ENCODE measurements around the gene IL11. TPM values are rescaled to one million over a fixed set of nuclear protein-coding genes. Genes with fewer than 3 reads are reported as not detected.

The IL11 gene
- total and polyA plus RNA-seq, 3 donors from 2014 or later: 1.2 to 2.1 (median 2.0) TPM

DNA sequence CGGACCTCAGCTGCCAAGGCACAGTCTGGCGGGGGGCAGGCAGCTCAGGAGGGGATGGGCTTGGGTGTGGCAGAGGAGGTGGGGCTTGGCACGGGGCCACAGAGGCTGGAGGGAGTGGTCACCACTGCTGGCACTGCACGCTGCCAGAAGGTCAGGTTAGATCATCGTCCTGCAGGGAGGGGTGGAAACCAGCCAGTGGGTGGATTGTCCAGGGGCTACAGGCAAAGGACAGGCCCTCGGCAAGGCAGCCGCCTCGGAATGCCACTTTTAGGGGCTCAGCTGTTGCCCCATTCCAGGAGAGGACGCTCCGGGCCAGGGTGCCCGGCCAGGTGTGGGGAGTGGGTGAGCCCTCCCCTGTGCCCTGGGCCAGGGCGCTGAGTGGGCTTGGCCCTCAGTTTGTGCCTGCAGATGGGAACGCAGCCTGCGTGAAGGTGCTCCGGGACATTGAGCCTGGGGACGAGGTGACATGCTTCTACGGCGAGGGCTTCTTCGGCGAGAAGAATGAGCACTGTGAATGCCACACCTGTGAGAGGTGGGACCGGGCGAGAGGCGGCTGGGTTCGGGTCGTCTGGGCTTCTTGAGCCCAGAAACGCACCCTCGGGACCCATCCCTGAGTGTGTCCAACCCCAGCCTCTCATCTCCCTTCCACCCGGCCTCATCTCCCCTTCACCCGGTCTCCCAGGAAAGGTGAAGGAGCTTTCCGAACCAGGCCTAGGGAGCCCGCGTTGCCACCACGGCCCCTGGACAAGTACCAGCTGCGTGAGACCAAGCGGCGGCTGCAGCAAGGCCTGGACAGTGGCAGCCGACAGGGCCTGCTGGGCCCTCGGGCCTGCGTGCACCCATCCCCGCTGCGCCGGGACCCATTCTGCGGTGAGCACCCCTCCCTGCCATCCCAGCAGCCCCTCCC is 24.2 kb downstream of the IL11 start:
- no peaks in the 10 kb centered on the region for H3K27me3 ChIP-seq
- TF ChIP-seq CTCF (IDR thresholded peaks at IDR 0.05) (no peak), POLR2A (IDR thresholded peaks at IDR 0.05) (no peak)
- no peaks in the 10 kb centered on the region for H3K9me3 ChIP-seq
- peaks cover 7% of the 10 kb centered on the region for H3K4me1 ChIP-seq
- H3K4me3 ChIP-seq: no peak overlapping the region
- peak; percentile 33 for DNase-seq
- 80 to 87% methylated on average over 10 to 43 of the region's 43 CpGs for WGBS, 2 donors
- no peak overlapping the region for H3K27ac ChIP-seq
- H3K36me3 ChIP-seq (ENCODE audit: low read depth, missing control alignments): no peaks in the 10 kb centered on the region
- intact Hi-C loops (cut with DNase I; ENCODE audit: low total_unique reads): no loop called here

- DNase-seq: no peak
- Histone ChIP-seq H3K4me3 (no peak overlapping the region), H3K27ac (no peak overlapping the region), H3K4me1 (peaks cover 15% of the 10 kb centered on the region), H3K9me3 (no peaks in the 10 kb centered on the region), H3K27me3 (no peaks in the 10 kb centered on the region), H3K36me3 (ENCODE audit: low read depth, missing control alignments) (no peaks in the 10 kb centered on the region)
- intact Hi-C loops (cut with DNase I; ENCODE audit: low total_unique reads): no loop called here
- no peak for TF ChIP-seq POLR2A (IDR thresholded peaks at IDR 0.05)
- no peak for TF ChIP-seq CTCF (IDR thresholded peaks at IDR 0.05)
- WGBS, 2 donors: 87 to 88% methylated on average over 17 to 22 of the region's 22 CpGs
These were observed 25.0 kb downstream of the IL11 start for GRCh38 chr19:55345101-55345817.

GRCh38 chr19:55344444-55344843 is 25.8 kb downstream of the IL11 start:
- Histone ChIP-seq H3K27me3 (no peaks in the 10 kb centered on the region), H3K9me3 (no peaks in the 10 kb centered on the region), H3K4me1 (peaks cover 16% of the 10 kb centered on the region), H3K36me3 (ENCODE audit: low read depth, missing control alignments) (no peaks in the 10 kb centered on the region), H3K27ac (no peak overlapping the region), H3K4me3 (no peak overlapping the region)
- 78 to 79% methylated on average over 6 to 9 of the region's 9 CpGs for WGBS, 2 donors
- TF ChIP-seq CTCF (IDR thresholded peaks at IDR 0.05): no peak
- TF ChIP-seq POLR2A (IDR thresholded peaks at IDR 0.05): no peak
- intact Hi-C loops (cut with DNase I; ENCODE audit: low total_unique reads): loop anchor here (5.0 kb wide), 1 partner anchor 38 kb away; the partner anchor contains the start of gene TMEM238
- DNase-seq: peak; percentile 45

- Histone ChIP-seq H3K4me1 (peaks cover 20% of the 10 kb centered on the region), H3K9me3 (no peaks in the 10 kb centered on the region), H3K27ac (no peak overlapping the region), H3K36me3 (ENCODE audit: low read depth, missing control alignments) (no peaks in the 10 kb centered on the region), H3K27me3 (no peaks in the 10 kb centered on the region), H3K4me3 (no peak overlapping the region)
- intact Hi-C loops (cut with DNase I; ENCODE audit: low total_unique reads): loop anchor here (5.0 kb wide), 1 partner anchor 40 kb away; the partner anchor contains the start of gene TMEM238
- whole genome bisulfite sequencing, 2 donors: 79 to 84% methylated on average over 16 to 50 of the region's 50 CpGs
- no peak for DNase-seq
- TF ChIP-seq POLR2A (IDR thresholded peaks at IDR 0.05): no peak
These were observed 28.4 kb downstream of the IL11 start for GRCh38 chr19:55341595-55342531.

All from testis (tissue), 3 donors.